Loucy (cell line): ENCODE measurements around the gene PLEKHO2.

Source experiments
- EZH2phosphoT487 ChIP-seq: fragments of 200-600 bp; IDR thresholded peaks from 2 replicates; pipeline ENCODE4 v1.6.1; 2018; ENCODE audit warnings: antibody characterized with exemption, mild to moderate bottlenecking, moderate library complexity, borderline replicate concordance
- TF ChIP-seq, protein P1 (sequence below): fragments of 200-600 bp; sonication (generic); conservative IDR thresholded peaks from 2 replicates; pipeline ENCODE4 v1.5.1; 2014; ENCODE audit warnings: mild to moderate bottlenecking, antibody characterized with exemption, low read length

DNA sequence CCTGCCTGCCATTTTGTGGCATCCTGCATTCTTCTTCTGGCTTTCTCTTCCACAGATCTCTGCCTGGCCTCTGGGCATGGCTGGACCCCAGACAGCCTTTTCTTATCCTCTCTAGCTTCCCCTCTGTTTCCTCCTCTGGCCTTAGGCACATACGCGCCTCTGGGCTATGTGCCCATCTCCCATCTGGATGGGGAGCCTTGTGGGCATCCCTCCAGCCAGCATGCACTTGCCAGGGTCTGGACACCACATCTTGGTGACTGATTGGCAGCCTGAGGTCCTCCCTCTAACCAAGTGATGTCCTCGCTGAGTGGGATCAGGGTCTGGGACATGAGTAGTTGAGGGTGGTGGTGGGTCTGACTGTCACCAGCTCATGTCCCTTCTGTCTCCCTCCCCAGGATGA is 12.8 kb downstream of the PLEKHO2 start:
- no peak for TF ChIP-seq EZH2phosphoT487
- TF ChIP-seq, protein P1, sequence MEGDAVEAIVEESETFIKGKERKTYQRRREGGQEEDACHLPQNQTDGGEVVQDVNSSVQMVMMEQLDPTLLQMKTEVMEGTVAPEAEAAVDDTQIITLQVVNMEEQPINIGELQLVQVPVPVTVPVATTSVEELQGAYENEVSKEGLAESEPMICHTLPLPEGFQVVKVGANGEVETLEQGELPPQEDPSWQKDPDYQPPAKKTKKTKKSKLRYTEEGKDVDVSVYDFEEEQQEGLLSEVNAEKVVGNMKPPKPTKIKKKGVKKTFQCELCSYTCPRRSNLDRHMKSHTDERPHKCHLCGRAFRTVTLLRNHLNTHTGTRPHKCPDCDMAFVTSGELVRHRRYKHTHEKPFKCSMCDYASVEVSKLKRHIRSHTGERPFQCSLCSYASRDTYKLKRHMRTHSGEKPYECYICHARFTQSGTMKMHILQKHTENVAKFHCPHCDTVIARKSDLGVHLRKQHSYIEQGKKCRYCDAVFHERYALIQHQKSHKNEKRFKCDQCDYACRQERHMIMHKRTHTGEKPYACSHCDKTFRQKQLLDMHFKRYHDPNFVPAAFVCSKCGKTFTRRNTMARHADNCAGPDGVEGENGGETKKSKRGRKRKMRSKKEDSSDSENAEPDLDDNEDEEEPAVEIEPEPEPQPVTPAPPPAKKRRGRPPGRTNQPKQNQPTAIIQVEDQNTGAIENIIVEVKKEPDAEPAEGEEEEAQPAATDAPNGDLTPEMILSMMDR = no peak
